Measurements from ENCODE around the gene IQCM.

DNA sequence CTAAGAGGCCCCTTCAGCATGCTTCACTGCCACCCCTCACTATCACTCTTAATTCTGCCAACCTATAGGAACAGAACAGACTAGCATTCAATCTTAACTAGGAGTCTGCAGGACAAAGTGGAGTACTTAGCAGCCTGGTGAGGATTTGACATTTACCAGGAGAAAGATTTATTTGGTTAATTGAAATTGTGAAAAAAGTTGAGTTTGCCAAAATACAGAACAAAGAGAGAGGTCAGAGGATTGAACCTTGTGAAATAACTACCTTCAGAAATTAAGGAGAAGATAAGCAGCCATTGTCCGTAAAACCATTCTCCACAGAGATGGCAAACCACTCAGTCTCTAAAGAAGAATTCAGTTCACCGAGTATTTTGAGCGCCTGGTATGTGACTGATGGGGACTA lies 41.8 kb upstream of the IQCM start:
- TF ChIP-seq GATA3 (IDR thresholded peaks at IDR 0.05; ENCODE audit: low read depth, low read length) (no peak), GATA2 (IDR thresholded peaks at IDR 0.05; ENCODE audit: low read depth, low read length) (no peak)
